ENCODE measurements around the gene MARVELD3.

Gene MARVELD3

GRCh38 chr16:71625113-71625850 is 702 bp upstream of the MARVELD3 start:
- DNase-seq = no peak

GRCh38 chr16:71626858-71627213 is 852 bp downstream of the MARVELD3 start:
- DNase-seq = no peak

GRCh38 chr16:71627731-71628181 is 1.8 kb downstream of the MARVELD3 start:
- no peak for DNase-seq

GRCh38 chr16:71628810-71629209 is 2.8 kb downstream of the MARVELD3 start:
- DNase-seq = no peak

- no peak for DNase-seq
Observed at GRCh38 chr16:71629278-71630016, 3.5 kb downstream of the MARVELD3 start.

- DNase-seq = no peak
Observed at GRCh38 chr16:71630808-71631207, 4.8 kb downstream of the MARVELD3 start.

- no peak for DNase-seq
Observed at GRCh38 chr16:71631776-71632175, 5.8 kb downstream of the MARVELD3 start.

- DNase-seq = no peak
Observed at GRCh38 chr16:71635632-71636031, 9.6 kb downstream of the MARVELD3 start.

- no peak for DNase-seq
Observed at GRCh38 chr16:71637398-71637797, 11.4 kb downstream of the MARVELD3 start.

- no peak for DNase-seq
Observed at GRCh38 chr16:71645450-71645849, 19.5 kb downstream of the MARVELD3 start.

- DNase-seq = no peak
Observed at GRCh38 chr16:71647391-71647790, 21.4 kb downstream of the MARVELD3 start.

GRCh38 chr16:71648162-71648561 is 22.2 kb downstream of the MARVELD3 start:
- no peak for DNase-seq

- DNase-seq = no peak
Observed at GRCh38 chr16:71648921-71649320, 22.9 kb downstream of the MARVELD3 start.

- no peak for DNase-seq
Observed at GRCh38 chr16:71649704-71650103, 23.7 kb downstream of the MARVELD3 start.

- DNase-seq = no peak
Observed at GRCh38 chr16:71658771-71659170, 32.8 kb downstream of the MARVELD3 start.

- DNase-seq = no peak
Observed at GRCh38 chr16:71659471-71659870, 33.5 kb downstream of the MARVELD3 start.

GRCh38 chr16:71666264-71666663 is 40.3 kb downstream of the MARVELD3 start:
- DNase-seq = no peak

- no peak for DNase-seq
Observed at GRCh38 chr16:71666928-71667707, 41.1 kb downstream of the MARVELD3 start.

GRCh38 chr16:71669926-71670536 is 44.0 kb downstream of the MARVELD3 start:
- no peak for DNase-seq

- no peak for DNase-seq
Observed at GRCh38 chr16:71670537-71670936, 44.6 kb downstream of the MARVELD3 start.

GRCh38 chr16:71671165-71671564 is 45.2 kb downstream of the MARVELD3 start:
- no peak for DNase-seq

GRCh38 chr16:71672125-71672524 is 46.1 kb downstream of the MARVELD3 start:
- DNase-seq = no peak
